K562 (cell line): ENCODE data around the gene NAP1L4. TPM values are rescaled to one million over a fixed set of nuclear protein-coding genes. Genes with fewer than 3 reads are reported as not detected.
A peak's percentile ranks its signal among the peaks of the same experiment; 100 is the strongest.

Experiments used
- ATAC-seq: fragments of 200-7000 bp; cut with Tn5 transposase; 3 replicates; pipeline ENCODE4 v1.9.1; 2020; ENCODE audit warnings: moderate library complexity
- BruUV-seq: library from RNA; stranded (reverse); fragments of 400-500 nt; replicated peaks from 2 replicates; lab custom pipeline; 2021; lab: Mats Ljungman, UMichigan
- CTCF ChIA-PET: fragments of 300-600 bp; formaldehyde crosslinking; extraction: SDS; loops from one replicate; lab custom pipeline; 2021; ENCODE audit warnings: low intra/inter-chr PET ratio; lab: Yijun Ruan, JAX
- POLR2A ChIA-PET: fragments of 300-600, 350-650 bp; sonication (Branson Sonifier 250); formaldehyde crosslinking; extraction: SDS; loops from one replicate; lab custom pipeline; 2021; ENCODE audit warnings: antibody characterized with exemption, inconsistent platforms; lab: Yijun Ruan, JAX
- DNase-seq, 4 experiments: peaks; one replicate each; pipeline versions ENCODE4 v3.0.0 to v3.0.0-alpha.2; 2011 to 2018; ENCODE audit warnings: low spot score in 3 of 4, mixed read lengths in 3 of 4; ENCODE audit errors: extremely low read depth in 1 of 4
- FAIRE-seq: peaks from 2 replicates; lab custom pipeline; 2011; peaks lifted over from hg19 to GRCh38; lab: Jason Lieb, UNC
- H2AFZ ChIP-seq: 2 replicates; pipeline ENCODE4 v1.6.0; 2011; ENCODE audit warnings: low read depth, low read length, control low read depth, inconsistent platforms
- H3K27ac ChIP-seq: fragments of 200-600 bp; 3 replicates; pipeline ENCODE4 v1.8.0; 2011; ENCODE audit warnings: low read depth, mild to moderate bottlenecking, control low read depth, inconsistent platforms, low read length, moderate library complexity, mixed read lengths; ENCODE audit errors: extremely low read depth
- H3K27me3 ChIP-seq, 2 experiments: fragments of 300-600 bp in 1 of 2; 2 replicates in 1 of 2; 3 replicates in 1 of 2; pipeline versions ENCODE4 v1.6.0 to v1.8.0; 2011; ENCODE audit warnings: inconsistent platforms in 2 of 2, low read length in 2 of 2, mild to moderate bottlenecking in 1 of 2, mixed read lengths in 1 of 2, moderate library complexity in 1 of 2; ENCODE audit not compliant: control insufficient read depth in 2 of 2, insufficient read depth in 2 of 2
- H3K36me3 ChIP-seq: fragments of 300-600 bp; 3 replicates; pipeline ENCODE4 v1.8.0; 2011; ENCODE audit warnings: mild to moderate bottlenecking, low read length, inconsistent platforms; ENCODE audit not compliant: control insufficient read depth, insufficient read depth
- H3K4me1 ChIP-seq, 2 experiments: fragments of 200-600 bp in 1 of 2; replicated peaks in 1 of 2; 2 replicates in 1 of 2; 3 replicates in 1 of 2; pipeline versions ENCODE4 v1.5.1 to v1.8.0; 2011; ENCODE audit warnings: inconsistent platforms in 2 of 2, low read length in 2 of 2, mild to moderate bottlenecking in 1 of 2, mixed read lengths in 1 of 2, moderate library complexity in 1 of 2; ENCODE audit not compliant: control insufficient read depth in 2 of 2, insufficient read depth in 2 of 2
- H3K4me2 ChIP-seq: 2 replicates; pipeline ENCODE4 v1.6.1; 2011; ENCODE audit warnings: low read length, control low read depth, inconsistent platforms, mixed read lengths; ENCODE audit not compliant: insufficient read depth
- H3K4me3 ChIP-seq: fragments of 200-600 bp; sonication (generic), shearing (Covaris generic); 2 replicates; pipeline ENCODE4 v1.5.1; 2016; ENCODE audit warnings: control low read depth, inconsistent platforms
- H3K79me2 ChIP-seq: fragments of 200-600 bp; 3 replicates; pipeline ENCODE4 v1.8.0; 2011; ENCODE audit warnings: low read length, inconsistent platforms; ENCODE audit not compliant: control insufficient read depth, insufficient read depth
- H3K9ac ChIP-seq, 2 experiments: 2 replicates each; pipeline versions ENCODE4 v1.6.0 to v1.6.1; 2011; ENCODE audit warnings: low read depth in 2 of 2, low read length in 2 of 2, control low read depth in 1 of 2, inconsistent platforms in 1 of 2, mild to moderate bottlenecking in 1 of 2, mixed read lengths in 1 of 2; ENCODE audit not compliant: insufficient read depth in 1 of 2
- H3K9me1 ChIP-seq: one replicate; pipeline ENCODE4 v1.6.0; 2011; ENCODE audit warnings: inconsistent platforms, mild to moderate bottlenecking, low read length, moderate library complexity; ENCODE audit not compliant: control insufficient read depth, insufficient read depth
- H3K9me3 ChIP-seq: replicated peaks from 2 replicates; pipeline ENCODE4 v1.5.1; 2011; ENCODE audit warnings: low read depth, low read length, inconsistent platforms; ENCODE audit not compliant: control insufficient read depth, insufficient read depth
- H4K20me1 ChIP-seq: replicated peaks from 2 replicates; pipeline ENCODE4 v1.6.1; 2011; ENCODE audit warnings: low read length, inconsistent platforms, mixed read lengths; ENCODE audit not compliant: control insufficient read depth, insufficient read depth
- ATF1 ChIP-seq, 2 experiments: fragments of 450-650 bp in 1 of 2; IDR thresholded peaks; 2 replicates each; pipeline ENCODE4 v1.6.1; 2016; ENCODE audit warnings: missing compliant biosample characterization in 1 of 2, missing genetic modification characterization in 1 of 2
- KAT7 ChIP-seq: sonication (generic); formaldehyde crosslinking; IDR thresholded peaks from 2 replicates; pipeline ENCODE4 v1.8.0; 2022; ENCODE audit warnings: missing genetic modification reagents, mild to moderate bottlenecking, borderline replicate concordance
- MAZ ChIP-seq, 2 experiments: fragments of 450-650 bp in 1 of 2; sonication (generic) in 1 of 2; formaldehyde crosslinking; IDR thresholded peaks in 1 of 2; conservative IDR thresholded peaks in 1 of 2; 2 replicates each; pipeline versions ENCODE4 v1.4.0 to v1.5.0; 2020; ENCODE audit warnings: mild to moderate bottlenecking in 1 of 2, missing genetic modification reagents in 1 of 2
- NFRKB ChIP-seq: fragments of 450-650 bp; IDR thresholded peaks from 2 replicates; pipeline ENCODE4 v1.6.1; 2016; ENCODE audit warnings: low read depth
- RBBP5 ChIP-seq: fragments of 200-600 bp; sonication (generic); IDR thresholded peaks from 2 replicates; pipeline ENCODE4 v1.6.1; 2012; ENCODE audit warnings: borderline replicate concordance, mild to moderate bottlenecking, low read length, control low read depth, inconsistent platforms; ENCODE audit not compliant: insufficient read depth, poor library complexity, severe bottlenecking
- SAP30 ChIP-seq: fragments of 200-600 bp; sonication (generic); IDR thresholded peaks from 2 replicates; pipeline ENCODE4 v1.6.1; 2012; ENCODE audit warnings: borderline replicate concordance, low read depth, mild to moderate bottlenecking, moderate library complexity, low read length, control low read depth, inconsistent platforms; ENCODE audit not compliant: insufficient read depth, poor library complexity, severe bottlenecking
- SIN3A ChIP-seq, 2 experiments: fragments of 150-350 bp in 1 of 2; IDR thresholded peaks; 2 replicates each; pipeline ENCODE4 v1.6.1; 2011 to 2016; ENCODE audit warnings: borderline replicate concordance in 2 of 2, low read depth in 2 of 2, low read length in 2 of 2, mild to moderate bottlenecking in 2 of 2, moderate library complexity in 2 of 2; ENCODE audit not compliant: control insufficient read depth in 1 of 2
- SMARCC2 ChIP-seq: fragments of 450-650 bp; IDR thresholded peaks from 2 replicates; pipeline ENCODE4 v1.6.1; 2017; ENCODE audit warnings: antibody characterized with exemption, moderate library complexity, mild to moderate bottlenecking, low read depth
- TAF9B ChIP-seq: fragments of 450-650 bp; IDR thresholded peaks from 2 replicates; pipeline ENCODE4 v1.6.1; 2018; ENCODE audit warnings: mild to moderate bottlenecking; ENCODE audit not compliant: partially characterized antibody
- WGBS: fragments of 100-300 bp; shearing (Covaris generic); methylation state at CpG from one replicate; pipeline ENCODE4 v1.1.6; 2016; ENCODE audit warnings: low coverage, mixed read lengths; ENCODE audit not compliant: insufficient coverage; ENCODE audit errors: missing lambda C conversion rate; 5-methylcytosine and 5-hydroxymethylcytosine counted together
- in situ Hi-C: fragments of 300-500 bp; cut with MboI; formaldehyde crosslinking; loops from 4 replicates; pipeline ENCODE4 v1.15.0; 2018; ENCODE audit warnings: inconsistent platforms, mixed read lengths
- intact Hi-C: fragments of 100-400 bp; cut with micrococcal nuclease; formaldehyde crosslinking; loops from 2 replicates; pipeline ENCODE4 v1.14.2; 2022
- polyA plus RNA-seq, 8 experiments: library from polyadenylated mRNA; depleted of rRNA in 4 of 8; stranded (reverse) in 5 of 8; unstranded in 3 of 8; fragments of >200 nt; fragmentation: Nextera tagmentation in 2 of 8; fragmentation: Illumina TruSeq in 1 of 8; extraction: Ambion mirVana in 2 of 8; extraction: Trizol in 1 of 8; gene quantifications; 2 replicates each; pipeline versions ENCODE4 v1.2.1 to v1.2.3, GENCODE V29; 2011 to 2014; ENCODE audit warnings: inconsistent platforms in 1 of 8, missing spikeins in 1 of 8
- total RNA-seq, 7 experiments: library from RNA; depleted of rRNA in 6 of 7; stranded (reverse); fragments of >200 nt in 6 of 7; fragmentation: Illumina TruSeq in 2 of 7; extraction: Trizol in 2 of 7; gene quantifications; 2 replicates each; pipeline versions ENCODE4 v1.2.1 to v1.2.3, GENCODE V29; 2011 to 2021; ENCODE audit warnings: low replicate concordance in 1 of 7
- TF ChIP-seq, protein P1 (sequence below): sonication (generic); formaldehyde crosslinking; IDR thresholded peaks from 2 replicates; pipeline ENCODE4 v1.8.0; 2022; ENCODE audit warnings: mild to moderate bottlenecking, missing genetic modification reagents
- TF ChIP-seq, protein P2 (sequence below): sonication (generic); formaldehyde crosslinking; IDR thresholded peaks from 2 replicates; pipeline ENCODE4 v1.8.0; 2022; ENCODE audit warnings: mild to moderate bottlenecking, missing genetic modification reagents

The NAP1L4 gene
- total and polyA plus RNA-seq, 9 of the 15 experiments (the other 6 are each of a cell fraction or from before 2014, with no cell fraction given), result 34.1 to 237 (median 179) TPM

DNA sequence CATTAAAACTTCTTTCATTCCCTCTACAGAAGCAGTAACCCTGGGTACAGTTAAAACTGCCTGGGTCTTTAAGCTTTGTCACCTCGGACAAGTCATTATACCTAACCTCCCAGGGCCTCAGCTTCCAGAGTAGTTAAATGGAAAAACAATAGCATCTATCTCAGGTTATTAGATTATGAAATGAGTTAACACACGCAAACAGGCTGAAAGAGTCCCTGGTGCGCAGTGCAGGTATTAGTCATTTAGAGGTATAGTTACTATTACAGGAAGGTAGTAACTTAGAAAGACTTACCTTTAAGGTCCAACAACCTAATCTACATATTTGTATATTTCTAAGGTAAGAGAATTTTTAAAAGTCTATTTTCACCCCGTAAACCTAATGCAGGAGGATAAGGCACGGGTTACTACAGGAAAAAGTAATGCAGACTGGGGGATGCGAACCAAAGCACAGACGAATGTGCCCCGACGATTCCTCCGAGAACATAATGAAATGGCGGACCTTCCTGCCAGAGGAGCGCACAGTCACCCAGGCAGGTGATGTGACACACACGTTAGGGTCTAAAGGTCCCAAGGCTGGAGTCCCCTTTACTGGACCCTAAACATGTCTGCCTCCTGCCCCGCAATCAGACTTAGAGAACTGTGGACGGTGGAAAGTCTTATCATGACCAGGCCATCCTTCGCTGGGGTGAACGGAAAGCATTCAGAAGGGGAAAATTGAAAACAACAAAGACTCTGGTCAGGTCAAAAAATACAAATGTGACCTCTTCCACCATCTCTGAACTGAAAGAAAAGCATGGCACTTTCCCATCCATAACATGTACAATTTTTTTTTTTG, 1.3 kb downstream of the NAP1L4 start:
- intact Hi-C loops, result no loop called here
- in situ Hi-C loops, result no loop called here
- Histone ChIP-seq H3K27me3 (no peaks in the 10 kb centered on the region), H4K20me1 (peaks cover 32% of the 10 kb centered on the region), H3K79me2 (peaks cover 67% of the 10 kb centered on the region), H2AFZ (no peak overlapping the region), H3K4me1 (peaks cover 15% of the 10 kb centered on the region in 2 experiments; a peak in 4 of 5 replicates), H3K9ac (peak overlapping the region; percentile 78 to 99), H3K4me2 (peak overlapping the region; percentile 93), H3K9me1 (peaks cover 2% of the 10 kb centered on the region), H3K36me3 (peaks cover 39% of the 10 kb centered on the region; the same call in 2 of the 3 replicates), H3K27ac (peak overlapping the region; percentile 84), H3K9me3 (no peaks in the 10 kb centered on the region), H3K4me3 (peak overlapping the region; percentile 52)
- ATAC-seq (peak; percentile 20), DNase-seq (peak in 2 of 4 experiments; percentile 39 to 63), FAIRE-seq (peak; percentile 84)
- WGBS, result 0% methylated on average over 17 of the region's 17 CpGs
- ChIA-PET CTCF (no interaction called here), POLR2A (interaction anchor here (0.6 to 3.0 kb wide), 9 partner anchors 8 to 35 kb away, joined by 3 to 16 read pairs (median 6); no protein-coding TSS in a partner anchor)
- BruUV-seq, result TSS peak; percentile 50
- 0 out of 4 replicates have a peak, but pooled peaks have one; percentile 1 to 22 for TF ChIP-seq SIN3A (IDR thresholded peaks at IDR 0.05; ENCODE audit: borderline replicate concordance in 2 of 2, control insufficient read depth in 1 of 2, low read depth in 2 of 2, low read length in 2 of 2)
- TF ChIP-seq KAT7, result peak; percentile 65; the same call in 1 of the 2 replicates
- no peak for TF ChIP-seq MAZ (CRISPR knock-in tag; conservative IDR thresholded peaks at IDR 0.05 in 1 of 2, IDR thresholded peaks at IDR 0.05 in 1 of 2)
- TF ChIP-seq SMARCC2, result no peak
- peak; percentile 53 for TF ChIP-seq SAP30
- TF ChIP-seq NFRKB, result 0 out of 2 replicates have a peak, but pooled peaks have one; percentile 47
- TF ChIP-seq ATF1 (CRISPR knock-in tag; IDR thresholded peaks at IDR 0.05), result no peak
- 0 out of 2 replicates have a peak, but pooled peaks have one; percentile 15 for TF ChIP-seq ATF1 (tag; IDR thresholded peaks at IDR 0.05)
- TF ChIP-seq, protein P1, sequence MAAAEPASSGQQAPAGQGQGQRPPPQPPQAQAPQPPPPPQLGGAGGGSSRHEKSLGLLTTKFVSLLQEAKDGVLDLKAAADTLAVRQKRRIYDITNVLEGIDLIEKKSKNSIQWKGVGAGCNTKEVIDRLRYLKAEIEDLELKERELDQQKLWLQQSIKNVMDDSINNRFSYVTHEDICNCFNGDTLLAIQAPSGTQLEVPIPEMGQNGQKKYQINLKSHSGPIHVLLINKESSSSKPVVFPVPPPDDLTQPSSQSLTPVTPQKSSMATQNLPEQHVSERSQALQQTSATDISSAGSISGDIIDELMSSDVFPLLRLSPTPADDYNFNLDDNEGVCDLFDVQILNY (CRISPR knock-in tag), result 0 out of 2 replicates have a peak, but pooled peaks have one; percentile 25
- TF ChIP-seq TAF9B, result peak; percentile 10
- peak; percentile 33 for TF ChIP-seq RBBP5
- TF ChIP-seq, protein P2, sequence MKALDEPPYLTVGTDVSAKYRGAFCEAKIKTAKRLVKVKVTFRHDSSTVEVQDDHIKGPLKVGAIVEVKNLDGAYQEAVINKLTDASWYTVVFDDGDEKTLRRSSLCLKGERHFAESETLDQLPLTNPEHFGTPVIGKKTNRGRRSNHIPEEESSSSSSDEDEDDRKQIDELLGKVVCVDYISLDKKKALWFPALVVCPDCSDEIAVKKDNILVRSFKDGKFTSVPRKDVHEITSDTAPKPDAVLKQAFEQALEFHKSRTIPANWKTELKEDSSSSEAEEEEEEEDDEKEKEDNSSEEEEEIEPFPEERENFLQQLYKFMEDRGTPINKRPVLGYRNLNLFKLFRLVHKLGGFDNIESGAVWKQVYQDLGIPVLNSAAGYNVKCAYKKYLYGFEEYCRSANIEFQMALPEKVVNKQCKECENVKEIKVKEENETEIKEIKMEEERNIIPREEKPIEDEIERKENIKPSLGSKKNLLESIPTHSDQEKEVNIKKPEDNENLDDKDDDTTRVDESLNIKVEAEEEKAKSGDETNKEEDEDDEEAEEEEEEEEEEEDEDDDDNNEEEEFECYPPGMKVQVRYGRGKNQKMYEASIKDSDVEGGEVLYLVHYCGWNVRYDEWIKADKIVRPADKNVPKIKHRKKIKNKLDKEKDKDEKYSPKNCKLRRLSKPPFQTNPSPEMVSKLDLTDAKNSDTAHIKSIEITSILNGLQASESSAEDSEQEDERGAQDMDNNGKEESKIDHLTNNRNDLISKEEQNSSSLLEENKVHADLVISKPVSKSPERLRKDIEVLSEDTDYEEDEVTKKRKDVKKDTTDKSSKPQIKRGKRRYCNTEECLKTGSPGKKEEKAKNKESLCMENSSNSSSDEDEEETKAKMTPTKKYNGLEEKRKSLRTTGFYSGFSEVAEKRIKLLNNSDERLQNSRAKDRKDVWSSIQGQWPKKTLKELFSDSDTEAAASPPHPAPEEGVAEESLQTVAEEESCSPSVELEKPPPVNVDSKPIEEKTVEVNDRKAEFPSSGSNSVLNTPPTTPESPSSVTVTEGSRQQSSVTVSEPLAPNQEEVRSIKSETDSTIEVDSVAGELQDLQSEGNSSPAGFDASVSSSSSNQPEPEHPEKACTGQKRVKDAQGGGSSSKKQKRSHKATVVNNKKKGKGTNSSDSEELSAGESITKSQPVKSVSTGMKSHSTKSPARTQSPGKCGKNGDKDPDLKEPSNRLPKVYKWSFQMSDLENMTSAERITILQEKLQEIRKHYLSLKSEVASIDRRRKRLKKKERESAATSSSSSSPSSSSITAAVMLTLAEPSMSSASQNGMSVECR (CRISPR knock-in tag), result 0 out of 2 replicates have a peak, but pooled peaks have one; percentile 17
